ENCODE results near the gene PPP1R1C. TPM values are rescaled to one million over a fixed set of nuclear protein-coding genes. Genes with fewer than 3 reads are reported as not detected.
A peak's percentile ranks its signal among the peaks of the same experiment; 100 is the strongest.

PPP1R1C gene
- total RNA-seq, 3 donors from 2014 or later, result 0.75 TPM; not detected in 2

DNA sequence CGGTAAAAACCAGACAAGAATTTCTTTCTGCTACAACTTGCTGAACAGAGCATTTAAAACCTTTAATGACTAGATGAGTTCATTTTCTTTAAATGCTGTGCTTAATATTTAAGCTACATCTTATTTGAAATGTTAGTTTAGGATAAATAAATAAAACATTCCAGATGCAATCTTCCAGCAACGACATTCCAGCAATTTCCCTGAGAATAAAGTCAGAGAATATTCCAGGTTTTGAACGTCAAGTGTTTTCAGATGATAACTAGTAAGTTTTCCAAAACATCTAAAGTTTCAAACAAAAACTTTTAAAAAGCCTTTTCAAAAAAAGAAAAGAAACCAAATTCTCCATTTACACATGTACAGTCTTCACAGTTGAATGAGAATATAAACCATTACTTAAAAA, 104.8 kb downstream of the PPP1R1C start:
- DNase-seq, result no peak
- ATAC-seq, result no peak
- H3K4me3 ChIP-seq, result no peak overlapping the region
- intact Hi-C loops (cut with DNase I, micrococcal nuclease), result no loop called here
- no peaks in the 10 kb centered on the region for H3K4me1 ChIP-seq (ENCODE audit: low read depth)
- H3K9me3 ChIP-seq, result no peaks in the 10 kb centered on the region
- H3K36me3 ChIP-seq (ENCODE audit: low read depth), result no peaks in the 10 kb centered on the region
- TF ChIP-seq, protein P1, sequence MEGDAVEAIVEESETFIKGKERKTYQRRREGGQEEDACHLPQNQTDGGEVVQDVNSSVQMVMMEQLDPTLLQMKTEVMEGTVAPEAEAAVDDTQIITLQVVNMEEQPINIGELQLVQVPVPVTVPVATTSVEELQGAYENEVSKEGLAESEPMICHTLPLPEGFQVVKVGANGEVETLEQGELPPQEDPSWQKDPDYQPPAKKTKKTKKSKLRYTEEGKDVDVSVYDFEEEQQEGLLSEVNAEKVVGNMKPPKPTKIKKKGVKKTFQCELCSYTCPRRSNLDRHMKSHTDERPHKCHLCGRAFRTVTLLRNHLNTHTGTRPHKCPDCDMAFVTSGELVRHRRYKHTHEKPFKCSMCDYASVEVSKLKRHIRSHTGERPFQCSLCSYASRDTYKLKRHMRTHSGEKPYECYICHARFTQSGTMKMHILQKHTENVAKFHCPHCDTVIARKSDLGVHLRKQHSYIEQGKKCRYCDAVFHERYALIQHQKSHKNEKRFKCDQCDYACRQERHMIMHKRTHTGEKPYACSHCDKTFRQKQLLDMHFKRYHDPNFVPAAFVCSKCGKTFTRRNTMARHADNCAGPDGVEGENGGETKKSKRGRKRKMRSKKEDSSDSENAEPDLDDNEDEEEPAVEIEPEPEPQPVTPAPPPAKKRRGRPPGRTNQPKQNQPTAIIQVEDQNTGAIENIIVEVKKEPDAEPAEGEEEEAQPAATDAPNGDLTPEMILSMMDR (IDR thresholded peaks at IDR 0.05), result no peak

GRCh38 chr2:182097571-182098164, 112.0 kb downstream of the PPP1R1C start:
- ATAC-seq (peak; percentile 80), DNase-seq (no peak)
- no peaks in the 10 kb centered on the region for H3K9me3 ChIP-seq
- intact Hi-C loops (cut with DNase I, micrococcal nuclease), result no loop called here
- peaks cover 2% of the 10 kb centered on the region for H3K4me1 ChIP-seq (ENCODE audit: low read depth)
- no peaks in the 10 kb centered on the region for H3K36me3 ChIP-seq (ENCODE audit: low read depth)
- no peak overlapping the region for H3K4me3 ChIP-seq
- TF ChIP-seq, protein P1 (IDR thresholded peaks at IDR 0.05), result no peak

DNA sequence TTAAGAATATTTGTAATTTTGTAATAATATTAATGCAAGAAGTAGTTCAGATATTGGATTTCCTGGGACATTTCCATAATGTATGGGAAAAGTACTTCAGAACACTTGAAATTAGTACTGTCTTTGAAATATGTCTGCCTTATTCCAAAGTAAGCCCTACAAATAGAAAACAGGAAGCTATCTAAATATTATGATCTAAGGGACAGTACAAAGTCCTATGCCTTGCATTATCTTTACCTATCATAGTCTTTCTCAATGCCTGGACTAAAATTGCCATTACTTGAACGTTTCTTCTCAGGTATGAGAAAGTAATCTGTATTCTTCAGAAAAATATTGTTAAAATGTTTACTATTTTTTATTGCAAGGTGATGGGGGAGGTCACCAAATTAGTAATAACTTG, 113.0 kb downstream of the PPP1R1C start:
- H3K4me1 ChIP-seq (ENCODE audit: low read depth), result peaks cover 2% of the 10 kb centered on the region
- H3K36me3 ChIP-seq (ENCODE audit: low read depth), result no peaks in the 10 kb centered on the region
- no peaks in the 10 kb centered on the region for H3K9me3 ChIP-seq
- DNase-seq, result no peak
- peak; percentile 70 for ATAC-seq
- intact Hi-C loops (cut with DNase I, micrococcal nuclease), result no loop called here
- no peak overlapping the region for H3K4me3 ChIP-seq
- TF ChIP-seq, protein P1 (IDR thresholded peaks at IDR 0.05), result no peak

- no peak overlapping the region for H3K4me3 ChIP-seq
- H3K36me3 ChIP-seq (ENCODE audit: low read depth), result no peaks in the 10 kb centered on the region
- no peak for DNase-seq
- TF ChIP-seq, protein P1 (IDR thresholded peaks at IDR 0.05), result no peak
- ATAC-seq, result peak; percentile 35
- intact Hi-C loops (cut with DNase I, micrococcal nuclease), result no loop called here
- H3K9me3 ChIP-seq, result no peaks in the 10 kb centered on the region
- H3K4me1 ChIP-seq (ENCODE audit: low read depth), result peaks cover 2% of the 10 kb centered on the region
Measured at GRCh38 chr2:182101263-182101662, 115.6 kb downstream of the PPP1R1C start.

- Histone ChIP-seq H3K36me3 (ENCODE audit: low read depth) (no peaks in the 10 kb centered on the region), H3K9me3 (no peaks in the 10 kb centered on the region), H3K4me1 (ENCODE audit: low read depth) (peaks cover 2% of the 10 kb centered on the region), H3K4me3 (no peak overlapping the region)
- TF ChIP-seq, protein P1 (IDR thresholded peaks at IDR 0.05), result no peak
- intact Hi-C loops (cut with DNase I, micrococcal nuclease), result no loop called here
- DNase-seq (no peak), ATAC-seq (no peak)
Measured at GRCh38 chr2:182103526-182103925, 117.9 kb downstream of the PPP1R1C start.

DNA sequence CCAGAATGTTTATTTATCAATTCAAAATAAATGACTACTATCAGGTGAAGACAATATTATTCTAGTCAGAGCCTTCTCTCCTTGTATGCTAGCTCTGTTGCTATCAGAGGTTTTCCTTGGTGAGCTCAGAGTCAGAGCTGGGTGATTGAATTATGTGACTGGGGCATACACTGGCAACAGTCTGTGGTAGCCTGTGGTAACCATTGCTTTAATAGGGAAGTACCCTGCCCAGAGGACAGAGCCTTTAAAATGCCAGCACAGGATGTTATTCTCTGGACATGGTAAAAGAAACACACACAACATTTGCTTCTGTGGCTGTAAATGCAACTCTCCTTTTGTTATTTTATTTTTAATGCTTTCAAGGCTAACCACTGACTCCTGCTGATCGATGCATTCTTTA, 124.7 kb downstream of the PPP1R1C start:
- Histone ChIP-seq H3K4me3 (no peak overlapping the region), H3K4me1 (ENCODE audit: low read depth) (no peaks in the 10 kb centered on the region), H3K9me3 (no peaks in the 10 kb centered on the region), H3K36me3 (ENCODE audit: low read depth) (no peaks in the 10 kb centered on the region)
- TF ChIP-seq, protein P1 (IDR thresholded peaks at IDR 0.05), result no peak
- ATAC-seq (no peak), DNase-seq (no peak)
- intact Hi-C loops (cut with DNase I, micrococcal nuclease), result no loop called here
